Hematopoietic multipotent progenitor cell treated with erythropoietin and hydrocortisone succinate and interleukin-3 and kit ligand, for 17 days (in vitro differentiated cells): ENCODE measurements around the gene FCSK.

Source experiments
- DNase-seq: peaks from one replicate; pipeline ENCODE4 v3.0.0-alpha.2; 2015; ENCODE audit warnings: low spot score

The FCSK gene

DNA sequence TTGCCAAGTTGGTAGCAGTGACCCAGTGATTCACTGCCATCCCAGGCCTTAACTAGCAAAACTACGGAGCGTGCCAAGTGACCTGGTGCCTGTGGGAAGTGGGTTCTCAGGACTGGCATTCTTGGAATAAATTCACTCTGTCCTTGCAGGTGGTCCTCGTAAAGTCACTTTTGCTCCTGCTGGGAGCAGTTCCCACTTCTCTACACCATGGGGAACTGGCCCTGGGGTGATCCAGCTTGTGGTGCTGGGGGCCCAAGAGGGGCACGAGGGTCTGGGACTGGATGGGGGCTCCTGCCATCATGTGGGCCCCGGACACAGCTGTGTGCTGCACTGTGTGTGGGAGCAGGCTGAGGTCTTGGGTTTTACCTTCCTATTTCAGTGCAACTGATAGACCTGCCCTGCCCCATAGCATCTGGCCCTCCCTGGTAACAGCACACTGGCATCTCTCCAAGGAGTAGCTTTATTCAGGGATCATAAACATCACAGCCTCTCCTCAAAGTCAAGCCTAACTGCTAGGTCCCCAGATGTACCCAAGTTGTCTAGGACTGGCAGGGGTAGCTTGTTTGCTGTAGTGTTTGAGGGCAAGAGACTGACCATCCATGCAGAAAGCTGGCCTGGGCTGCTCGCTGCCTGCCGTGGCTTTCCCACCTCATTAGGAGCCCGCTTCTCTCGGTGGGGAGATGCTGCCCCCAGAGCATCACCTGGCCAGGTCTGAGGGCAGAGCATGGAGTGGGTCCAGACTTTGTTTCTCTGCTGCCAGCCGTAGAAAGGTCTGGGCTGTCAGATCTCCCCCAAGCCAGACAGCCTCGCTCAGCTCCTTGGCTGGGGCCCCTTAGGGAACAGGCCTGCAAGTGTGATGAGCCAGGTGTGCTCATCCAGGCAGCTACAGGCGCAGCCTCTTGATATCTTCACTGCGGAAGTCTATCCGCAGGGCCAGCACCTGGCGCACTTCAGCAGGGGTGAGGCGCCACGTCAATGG, 26.0 kb downstream of the FCSK start:
- DNase-seq: peak; percentile 28

DNA sequence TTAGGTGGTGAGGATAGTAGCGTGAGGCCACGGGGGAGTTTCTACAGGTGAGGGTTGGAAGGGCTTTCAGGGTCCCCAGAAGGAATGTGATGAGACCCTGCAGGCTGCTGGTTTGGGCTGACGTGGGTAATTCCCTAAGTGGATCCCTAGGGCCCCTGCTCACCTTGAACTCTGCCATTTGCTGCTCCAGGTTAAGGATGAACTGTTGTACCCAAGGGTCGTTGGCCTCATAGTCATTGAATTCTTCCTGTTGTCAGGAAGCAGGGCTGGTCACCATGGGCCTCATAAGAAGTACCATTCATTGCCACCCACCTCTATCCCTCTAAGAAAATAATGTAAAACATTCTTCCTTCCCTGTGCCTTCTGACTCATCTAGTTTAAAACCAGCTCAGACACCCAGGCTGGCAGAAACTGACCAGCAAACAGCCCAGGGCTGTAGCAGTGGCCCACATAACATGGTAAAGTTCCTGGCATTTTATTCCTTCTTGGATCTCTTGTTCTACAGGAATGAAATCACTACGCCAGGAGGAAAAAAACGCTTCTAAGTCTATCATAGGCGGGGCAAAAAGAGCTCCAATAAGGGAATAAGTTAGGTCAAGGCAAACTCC, 27.6 kb downstream of the FCSK start:
- DNase-seq: no peak

DNA sequence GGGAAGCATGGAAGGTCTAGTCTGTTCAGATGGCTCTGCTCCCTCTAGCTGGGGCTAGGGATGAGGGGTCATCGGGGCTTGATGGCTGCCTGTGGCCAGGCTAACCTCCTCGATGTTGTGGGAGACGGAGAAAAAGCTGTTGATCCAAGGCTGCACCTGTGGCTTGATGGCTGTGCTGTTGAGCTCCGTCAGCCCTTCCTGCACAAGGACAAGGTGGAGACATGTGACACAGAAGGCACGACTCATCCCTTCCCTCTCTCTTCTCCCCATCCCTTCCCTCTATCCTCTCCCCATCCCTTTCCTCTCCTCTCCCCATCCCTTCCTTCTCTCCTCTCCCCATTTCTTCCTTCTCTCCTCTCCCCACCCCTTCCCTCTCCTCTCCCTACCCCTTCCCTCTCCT, 28.2 kb downstream of the FCSK start:
- DNase-seq: no peak

DNA sequence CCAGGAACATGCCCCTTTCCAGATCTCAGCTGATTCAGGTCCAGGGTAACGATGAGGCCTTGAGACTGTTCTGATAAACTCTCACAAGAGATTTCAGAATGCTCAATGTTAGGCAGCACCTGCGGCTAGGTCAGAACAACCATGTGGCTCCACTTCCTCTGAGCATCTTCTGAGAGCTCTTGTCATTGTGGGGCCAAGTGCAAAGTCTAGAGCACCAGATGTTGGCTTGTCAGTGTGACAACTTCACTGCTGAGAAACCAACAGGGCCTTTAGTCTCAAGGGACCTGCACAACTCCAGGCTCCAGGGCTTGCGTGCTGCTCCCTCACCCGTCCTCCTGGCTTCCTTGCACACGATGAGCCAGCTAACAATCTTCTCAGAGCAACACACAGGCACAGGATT, 29.0 kb downstream of the FCSK start:
- no peak for DNase-seq

DNA sequence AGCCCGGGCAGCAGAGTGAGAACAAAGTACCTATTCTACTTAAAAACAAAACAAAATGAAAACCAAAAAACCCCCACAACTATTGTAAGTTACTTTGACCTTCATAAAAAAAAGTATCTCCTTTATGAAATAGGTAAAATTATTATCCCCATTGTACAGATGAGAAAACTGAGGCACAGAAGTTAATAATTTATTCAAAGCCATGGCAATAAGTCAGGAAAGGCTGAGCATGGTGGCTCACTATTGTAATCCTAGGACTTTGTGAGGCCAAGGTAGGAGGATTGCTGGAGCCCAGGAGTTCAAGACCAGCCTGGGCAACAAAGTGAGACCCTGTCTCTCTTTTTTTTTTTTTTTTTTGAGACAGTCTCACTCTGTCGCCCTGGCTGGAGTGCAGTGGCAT, 30.5 kb downstream of the FCSK start:
- DNase-seq: no peak

DNA sequence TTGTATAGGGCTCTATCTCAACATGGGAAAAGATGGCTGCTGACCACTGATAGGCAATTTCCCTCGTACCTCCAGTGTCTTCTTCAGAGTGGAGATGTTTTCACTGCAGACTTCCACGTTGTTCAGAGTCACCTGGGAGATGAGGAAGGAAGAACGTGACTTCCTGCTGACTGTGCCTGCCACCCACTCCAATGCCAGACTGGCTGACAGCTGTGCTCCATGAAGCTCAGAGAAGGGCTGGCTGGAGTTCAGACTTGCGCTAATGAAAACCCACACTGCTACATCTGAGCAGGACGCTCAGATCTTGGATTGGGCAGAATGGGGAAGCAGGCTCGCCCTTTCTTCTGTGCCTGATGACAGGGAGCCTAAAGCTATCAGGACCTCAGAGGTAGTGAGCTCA, 35.9 kb downstream of the FCSK start:
- no peak for DNase-seq

DNA sequence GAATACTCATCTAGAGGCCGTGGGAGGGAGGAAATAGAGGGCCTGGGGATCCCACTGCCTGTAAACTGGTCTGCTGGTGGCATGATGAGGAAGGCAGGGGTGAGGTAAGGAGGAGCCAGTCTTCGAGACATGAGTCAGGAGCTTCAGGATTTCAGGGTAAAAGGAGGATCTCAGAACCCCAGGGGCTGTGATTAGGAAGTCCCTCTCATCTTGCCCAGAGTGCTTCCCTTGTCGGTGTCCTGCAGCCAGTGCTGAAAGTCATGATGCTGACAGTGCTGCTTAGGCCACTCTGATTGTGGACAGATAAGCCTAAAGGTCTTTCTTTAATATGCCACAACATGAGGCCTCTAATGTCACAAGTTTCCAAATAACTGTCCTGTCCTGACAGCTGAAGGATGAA, 39.4 kb downstream of the FCSK start:
- no peak for DNase-seq

DNA sequence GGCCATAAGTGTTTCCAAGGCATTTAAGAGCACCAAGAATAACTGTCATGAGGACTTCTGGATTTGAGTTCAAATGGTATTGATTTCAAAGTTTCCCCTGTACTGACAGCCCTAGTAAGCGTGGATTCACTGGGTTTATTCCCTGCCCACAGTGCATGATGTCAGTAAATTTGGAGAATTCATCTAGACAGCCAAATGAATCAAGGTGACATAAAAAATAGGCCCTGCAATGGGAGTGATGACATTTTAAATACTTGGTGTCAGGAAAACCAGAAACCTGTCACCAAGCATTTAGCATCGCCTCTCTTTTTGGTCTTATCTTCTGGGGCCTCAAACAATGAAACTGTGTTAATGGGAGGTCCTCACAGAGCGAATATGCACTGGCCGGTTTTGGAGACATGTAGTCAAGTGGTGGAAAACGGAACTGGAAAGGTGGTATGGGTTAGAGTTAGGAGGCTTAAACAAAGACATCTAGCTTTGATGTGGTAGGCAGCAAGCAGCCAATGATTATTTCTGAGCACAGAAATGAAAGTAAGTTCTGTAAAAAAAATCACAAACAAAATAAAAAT, 39.9 kb downstream of the FCSK start:
- no peak for DNase-seq

DNA sequence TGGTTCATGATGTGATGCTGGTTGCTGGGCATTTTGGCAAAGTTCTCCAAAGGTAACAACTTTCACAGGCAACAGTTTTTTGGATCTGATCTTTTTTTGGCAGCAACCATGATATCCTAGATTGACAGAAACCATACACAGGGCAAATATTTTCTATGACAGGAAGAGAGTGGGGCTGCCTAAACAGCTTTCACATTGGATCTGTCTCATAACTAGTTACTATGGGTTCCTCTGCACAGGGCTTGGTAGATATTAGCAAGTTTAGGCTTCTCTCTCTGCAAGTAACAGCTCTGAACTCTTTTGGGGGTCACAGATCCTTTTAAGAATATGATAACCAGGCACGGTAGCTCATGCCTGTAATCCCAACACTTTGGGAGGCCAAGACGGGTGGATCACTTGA, 40.4 kb downstream of the FCSK start:
- DNase-seq: no peak

DNA sequence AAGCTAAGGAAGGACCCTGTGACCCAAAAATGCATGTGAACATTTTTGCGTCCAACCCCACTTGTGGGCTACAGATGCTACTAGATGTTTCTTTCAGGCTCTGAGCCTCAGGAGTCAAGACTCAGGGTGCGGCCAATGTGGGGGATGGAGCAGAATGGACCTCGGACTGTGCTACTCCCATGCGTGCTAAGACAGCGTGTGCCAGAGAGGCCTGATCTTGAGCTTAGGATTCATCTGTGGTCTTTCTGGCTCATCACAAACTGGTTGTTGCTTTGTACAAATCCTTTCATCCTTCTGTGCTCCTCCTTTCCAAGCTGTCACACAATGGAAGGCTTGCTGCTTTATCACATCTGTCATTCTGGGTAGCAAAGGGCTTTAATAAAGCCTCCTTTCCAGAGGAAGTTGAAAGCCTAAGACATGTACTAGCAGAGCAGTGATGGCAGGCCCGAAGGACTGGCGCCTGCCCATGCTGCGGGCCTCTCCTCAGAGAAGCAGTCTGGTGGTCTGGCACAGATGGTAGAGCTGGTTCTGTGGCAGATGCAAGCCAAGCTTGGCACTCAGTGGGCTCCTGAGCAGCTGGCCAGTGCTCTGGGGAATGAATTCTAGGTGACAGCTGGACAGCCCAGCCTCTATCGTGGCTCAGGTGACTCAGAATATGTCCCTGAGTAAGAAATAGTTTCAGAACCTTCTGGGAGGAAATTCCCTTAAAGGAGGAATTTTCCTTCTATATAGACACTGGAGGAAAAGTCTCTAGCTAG, 41.2 kb downstream of the FCSK start:
- no peak for DNase-seq

DNA sequence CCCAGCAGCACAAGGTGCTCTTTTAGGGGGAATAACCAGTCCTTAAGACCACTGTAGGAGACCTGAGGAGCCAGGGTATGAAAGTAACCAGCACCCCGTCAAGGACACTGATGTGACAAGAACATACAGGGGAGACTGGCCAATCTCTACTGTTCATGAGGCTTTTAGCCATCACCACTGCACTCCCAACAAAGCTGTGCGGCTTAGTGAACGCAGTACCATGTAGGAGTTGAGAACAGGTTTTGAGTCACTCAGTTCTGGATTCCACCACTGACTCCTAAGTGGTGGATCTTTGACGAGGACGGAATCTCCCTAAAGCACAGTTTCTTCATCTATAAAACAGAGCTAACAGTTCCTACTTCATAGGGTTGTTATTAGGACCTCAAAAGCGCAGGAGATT, 42.1 kb downstream of the FCSK start:
- no peak for DNase-seq

DNA sequence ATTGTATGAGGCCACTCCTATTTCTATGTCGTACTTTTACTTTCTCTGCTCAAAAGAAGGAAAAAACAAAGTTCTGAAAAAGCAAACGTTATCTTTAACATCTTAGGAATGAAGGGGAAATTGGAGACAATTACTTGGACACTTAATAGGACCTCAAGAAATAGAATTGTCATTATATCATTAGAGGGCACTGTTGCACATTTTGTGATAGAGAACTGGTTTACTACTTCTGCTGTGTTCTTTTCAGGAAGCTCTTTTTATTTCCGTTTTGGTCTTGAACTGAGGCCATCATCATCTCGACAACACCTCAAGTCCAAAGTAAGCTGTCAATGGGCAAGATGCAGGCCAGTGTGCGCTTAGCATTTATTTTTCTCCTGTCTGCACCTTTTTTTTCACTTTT, 54.4 kb downstream of the FCSK start:
- peak; percentile 21 for DNase-seq

DNA sequence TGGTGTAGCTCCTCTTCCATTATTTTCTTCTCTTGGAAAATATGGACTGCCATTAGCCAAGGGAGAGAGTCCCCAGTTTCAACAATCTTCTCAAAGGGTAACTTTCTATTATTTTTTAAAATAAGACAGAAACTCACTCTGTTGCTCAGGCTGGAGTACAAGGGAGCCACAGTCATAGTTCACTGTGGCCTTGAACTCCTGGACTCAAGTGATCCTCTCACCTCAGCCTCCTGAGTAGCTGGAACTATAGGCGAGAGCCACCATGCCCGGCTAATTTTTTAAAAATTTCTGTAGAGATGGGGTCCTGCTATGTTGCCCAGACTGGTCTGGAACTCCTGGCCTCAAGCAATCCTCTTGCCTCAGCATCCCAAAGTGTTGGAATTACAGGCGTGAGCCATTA, 55.8 kb downstream of the FCSK start:
- no peak for DNase-seq

DNA sequence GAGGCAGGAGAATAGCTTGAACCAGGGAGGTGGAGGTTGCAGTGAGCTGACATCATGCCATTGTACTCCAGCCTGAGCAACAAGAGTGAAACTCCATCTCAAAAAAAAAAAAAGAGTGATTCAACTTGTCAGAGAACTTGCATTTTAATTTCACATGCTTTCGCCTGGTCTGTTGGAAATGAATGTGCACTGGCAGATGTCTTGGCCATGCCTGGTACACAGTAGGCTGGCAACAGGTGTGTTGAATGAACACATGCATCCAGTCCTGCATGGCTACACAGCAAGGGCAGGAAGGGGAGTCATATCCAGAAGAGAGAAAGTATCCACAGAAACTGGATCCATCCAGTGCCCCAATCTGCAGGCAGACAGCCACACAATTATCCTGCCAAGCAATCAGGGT, 57.4 kb downstream of the FCSK start:
- DNase-seq: no peak

DNA sequence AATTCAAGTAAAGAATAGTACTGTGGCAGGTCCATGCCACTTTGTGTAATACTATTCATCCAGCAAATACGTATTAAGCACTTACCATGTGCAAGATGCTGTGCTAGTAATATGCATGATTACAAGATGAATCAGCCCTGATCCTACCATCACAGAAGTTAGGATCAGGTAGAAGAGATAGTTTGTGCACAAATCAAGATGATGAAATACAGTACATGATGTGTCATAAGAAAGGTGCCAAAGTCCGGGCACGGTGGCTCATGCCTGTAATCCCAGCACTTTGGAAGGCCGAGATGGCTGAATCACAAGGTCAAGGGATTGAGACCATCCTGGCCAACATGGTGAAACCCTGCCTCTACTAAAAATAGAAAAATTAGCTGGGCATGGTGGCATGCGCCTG, 58.1 kb downstream of the FCSK start:
- DNase-seq: no peak

DNA sequence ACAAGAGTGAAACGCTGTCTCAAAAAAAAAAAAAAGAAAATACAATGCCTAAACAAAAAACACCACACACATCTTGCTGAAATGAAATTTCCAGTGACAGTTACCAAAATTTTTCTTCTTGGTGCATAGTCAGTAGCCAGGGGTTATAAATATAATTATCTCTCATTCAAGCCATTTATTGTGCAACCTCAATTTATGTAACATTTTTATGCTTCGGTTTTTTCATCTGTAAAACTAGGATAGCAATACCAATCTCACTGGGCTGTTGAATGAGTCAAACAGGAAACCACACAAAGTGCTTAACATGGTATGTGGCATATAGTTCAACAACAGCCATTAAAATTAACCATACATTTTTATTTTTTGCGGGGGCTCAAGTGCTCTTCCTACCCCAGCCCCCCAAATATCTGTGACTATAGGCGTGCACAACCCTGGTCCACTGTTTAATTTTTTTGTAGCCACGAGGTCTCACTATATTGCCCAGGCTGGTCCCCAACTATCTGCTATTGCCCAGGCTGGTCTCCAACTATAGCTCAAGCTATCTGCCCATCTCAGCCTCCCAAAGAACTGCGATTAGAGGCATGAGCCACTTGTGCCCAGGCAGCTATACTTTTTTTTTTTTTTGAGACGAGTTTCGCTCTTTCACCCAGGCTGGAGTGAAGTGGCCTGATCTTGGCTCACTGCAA, 66.4 kb downstream of the FCSK start:
- DNase-seq: no peak

DNA sequence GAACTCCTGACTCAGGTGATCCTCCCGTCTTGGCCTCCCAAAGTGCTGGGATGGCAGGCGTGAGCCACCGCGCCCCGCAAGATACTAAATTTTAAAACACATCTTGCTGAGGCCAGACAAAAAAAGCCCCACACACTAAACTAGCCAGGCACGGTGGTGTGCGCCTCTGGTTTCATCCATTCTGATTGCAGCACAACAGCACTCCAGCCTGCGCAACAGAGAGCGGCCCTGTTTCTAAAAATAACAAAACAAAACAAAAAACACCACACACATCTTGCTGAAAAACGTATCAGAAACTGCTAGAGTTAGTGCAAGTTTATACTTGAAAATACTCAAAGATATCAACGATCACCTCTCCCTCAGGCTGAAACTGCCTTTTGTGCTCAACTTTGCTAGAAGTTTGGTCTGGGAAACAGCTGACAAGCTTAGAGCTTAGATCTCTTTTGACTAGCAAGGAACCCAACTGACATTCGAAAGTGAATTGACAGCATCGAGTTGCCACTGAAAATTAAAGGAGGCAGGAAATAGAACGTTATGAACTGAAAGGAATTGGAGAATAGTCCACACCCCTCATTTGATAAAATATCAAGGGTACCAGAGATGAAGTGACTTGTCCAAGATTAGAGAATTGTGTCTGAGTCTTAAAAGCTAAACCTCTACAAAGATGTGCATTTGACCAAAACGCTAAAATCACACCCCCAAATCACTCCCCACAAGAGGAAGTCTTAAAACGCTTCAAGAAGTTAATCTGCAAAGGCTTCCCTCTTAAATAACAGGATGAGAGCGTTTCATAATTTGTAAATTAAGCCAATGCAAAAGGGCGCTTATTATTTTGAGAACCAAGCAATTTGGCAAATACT, 68.1 kb downstream of the FCSK start:
- peak; percentile 21 for DNase-seq

DNA sequence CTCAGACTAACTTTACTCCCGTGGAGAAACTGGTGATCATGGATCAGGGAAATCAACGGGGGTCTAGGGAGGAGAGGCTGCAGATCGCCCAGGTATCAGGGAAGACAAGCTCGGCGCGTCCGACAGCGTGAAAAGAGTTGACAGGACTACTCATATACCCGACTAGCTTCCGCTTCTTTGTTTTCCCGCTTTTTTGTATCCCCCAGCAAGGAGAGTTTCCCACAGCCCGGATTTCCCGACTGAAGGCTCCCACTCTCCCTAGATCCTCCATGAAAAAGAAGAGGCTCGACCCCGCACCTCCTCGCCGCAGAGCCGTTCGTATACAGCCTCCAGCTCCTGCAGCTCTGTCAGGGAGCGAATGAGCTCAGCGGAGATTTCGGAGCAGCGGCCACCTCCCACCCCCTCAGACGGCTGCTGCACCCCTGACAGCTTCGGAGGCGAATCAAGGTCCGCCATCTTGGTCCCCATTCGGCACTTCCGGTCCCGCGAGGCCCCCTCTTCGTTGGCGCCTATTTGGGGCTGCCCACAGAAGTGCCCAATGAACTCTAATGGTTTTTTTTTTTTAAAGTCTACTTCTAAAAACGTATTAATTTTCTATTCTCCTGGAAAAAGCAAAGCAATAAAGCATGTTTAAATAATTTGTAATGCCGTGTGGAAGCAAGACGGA, 68.8 kb downstream of the FCSK start, which contains the start of gene COG4:
TSS of gene COG4 (minus strand) at position 479 of the 667 bp plus-strand sequence. CDS start at position 468, 11 bp downstream.
- peak; percentile 93 for DNase-seq

DNA sequence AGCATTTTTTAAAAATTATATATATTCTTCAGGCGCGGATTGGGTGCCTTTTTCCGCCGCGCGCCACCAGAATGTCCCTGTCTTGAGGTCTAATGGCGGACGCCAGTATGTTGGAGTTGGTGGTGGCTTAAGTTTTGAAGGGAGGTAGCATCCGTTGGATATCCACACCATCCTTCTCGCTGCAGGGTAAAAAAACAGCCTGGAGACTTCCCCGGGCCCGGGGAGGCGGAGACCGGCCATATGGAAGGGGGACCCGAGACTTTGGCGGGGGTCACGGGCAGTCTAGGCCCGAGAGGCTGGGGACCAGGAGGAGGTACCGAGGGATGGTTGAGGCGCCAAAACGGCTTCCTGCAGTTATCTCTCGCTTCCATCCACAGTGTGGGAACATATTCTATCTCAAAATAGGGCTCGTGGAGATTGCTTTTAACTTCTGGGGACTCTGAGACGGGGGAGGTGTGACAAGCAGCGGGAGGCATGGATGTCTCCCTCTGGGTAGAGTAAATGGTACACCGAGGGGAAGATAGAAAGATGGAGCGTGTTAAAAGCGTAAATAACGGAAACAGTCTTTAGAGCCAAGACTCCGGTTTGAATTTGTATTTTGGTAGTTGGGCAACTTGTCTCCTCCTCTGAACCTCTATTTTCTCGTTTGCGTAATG, 69.5 kb downstream of the FCSK start, which contains the start of gene SF3B3:
TSS of gene SF3B3 (plus strand) at position 74 of the 656 bp plus-strand sequence. CDS start 2,841 bp downstream, outside the sequence.
- DNase-seq: no peak
